ENCODE results near the gene ZPBP2. TPM values are rescaled to one million over a fixed set of nuclear protein-coding genes. Genes with fewer than 3 reads are reported as not detected.

The ZPBP2 gene
- total RNA-seq, 2 donors from 2014 or later: not detected

GRCh38 chr17:39921323-39921722 is 53.3 kb downstream of the ZPBP2 start:
- peak in 1 of 2 donors; percentile 63 for DNase-seq (ENCODE audit: low spot score in 2 of 2)
- Mint-ChIP-seq H3K36me3 (peaks cover 19 to 38% of the 10 kb centered on the region in 2 donors), H3K9me3 (no peaks in the 10 kb centered on the region), H3K27ac (peak overlapping the region; percentile 95 to 96)
- ATAC-seq: peak; percentile 63 to 77

- H3K9me3 Mint-ChIP-seq: no peaks in the 10 kb centered on the region
Observed at GRCh38 chr17:39922006-39922405, 54.0 kb downstream of the ZPBP2 start.

GRCh38 chr17:39923230-39923629 is 55.2 kb downstream of the ZPBP2 start:
- no peak for DNase-seq (ENCODE audit: low spot score in 2 of 2)
- no peak for ATAC-seq
- H3K9me3 Mint-ChIP-seq: no peaks in the 10 kb centered on the region
- peak overlapping the region; percentile 44 to 96 for H3K27ac Mint-ChIP-seq
- H3K36me3 Mint-ChIP-seq: peaks cover 24 to 28% of the 10 kb centered on the region in 2 donors

More at GRCh38 chr17:39922006-39922405, 54.0 kb downstream of the ZPBP2 start:
- peak overlapping the region; percentile 95 to 96 for H3K27ac Mint-ChIP-seq
- DNase-seq (ENCODE audit: low spot score in 2 of 2) (no peak), ATAC-seq (no peak)
- H3K36me3 Mint-ChIP-seq: peaks cover 19 to 32% of the 10 kb centered on the region in 2 donors

- no peak for ATAC-seq
- no peaks in the 10 kb centered on the region for H3K9me3 Mint-ChIP-seq
- no peak for DNase-seq (ENCODE audit: low spot score in 2 of 2)
- peak overlapping the region; percentile 82 to 96 for H3K27ac Mint-ChIP-seq
- peaks cover 23 to 28% of the 10 kb centered on the region in 2 donors for H3K36me3 Mint-ChIP-seq
Observed at GRCh38 chr17:39923836-39924690, 56.1 kb downstream of the ZPBP2 start.

GRCh38 chr17:39924691-39925055 is 56.7 kb downstream of the ZPBP2 start:
- peaks cover 18 to 28% of the 10 kb centered on the region in 2 donors for H3K36me3 Mint-ChIP-seq
- ATAC-seq (no peak), DNase-seq (ENCODE audit: low spot score in 2 of 2) (no peak)

GRCh38 chr17:39925282-39926134 is 57.5 kb downstream of the ZPBP2 start:
- Mint-ChIP-seq H3K36me3 (peaks cover 18 to 22% of the 10 kb centered on the region in 2 donors), H3K9me3 (no peaks in the 10 kb centered on the region), H3K27ac (peak overlapping the region; percentile 94 to 96)
- ATAC-seq (no peak), DNase-seq (ENCODE audit: low spot score in 2 of 2) (no peak)

More at GRCh38 chr17:39924691-39925055, 56.7 kb downstream of the ZPBP2 start:
- no peaks in the 10 kb centered on the region for H3K9me3 Mint-ChIP-seq
- peak overlapping the region; percentile 82 to 96 for H3K27ac Mint-ChIP-seq

- no peak for DNase-seq (ENCODE audit: low spot score in 2 of 2)
- ATAC-seq: no peak
- H3K27ac Mint-ChIP-seq: peak overlapping the region; percentile 94 to 96
- no peaks in the 10 kb centered on the region for H3K9me3 Mint-ChIP-seq
- peaks cover 18 to 22% of the 10 kb centered on the region in 2 donors for H3K36me3 Mint-ChIP-seq
Observed at GRCh38 chr17:39926135-39926587, 58.2 kb downstream of the ZPBP2 start.

- DNase-seq (ENCODE audit: low spot score in 2 of 2): peak; percentile 57 to 67
- H3K9me3 Mint-ChIP-seq: no peaks in the 10 kb centered on the region
- ATAC-seq: peak; percentile 47 to 65
- H3K36me3 Mint-ChIP-seq: peaks cover 17 to 22% of the 10 kb centered on the region in 2 donors
- H3K27ac Mint-ChIP-seq: peak overlapping the region; percentile 94 to 96
Observed at GRCh38 chr17:39926588-39927100, 58.6 kb downstream of the ZPBP2 start.

Other genes with a start within 250 kb of the ZPBP2 start
- under 1 TPM in 1 of 2 donors, not detected in 1; 0.16 TPM for gene PPP1R1B, start 241.2 kb upstream of the ZPBP2 start, total RNA-seq
- 10 to 100 TPM; 62.7 to 80.6 TPM for gene STARD3, start 231.1 kb upstream of the ZPBP2 start, total RNA-seq
- gene TCAP, start 202.9 kb upstream of the ZPBP2 start, total RNA-seq: 1 to 10 TPM; 2.3 to 3.0 TPM
- gene PNMT, start 199.7 kb upstream of the ZPBP2 start, total RNA-seq: under 1 TPM in 1 of 2 donors, not detected in 1; 0.64 TPM
- 10 to 100 TPM in 1 of 2 donors, 1 to 10 TPM in 1; 7.9 to 16.0 TPM for gene PGAP3, start 180.1 kb upstream of the ZPBP2 start, total RNA-seq
- 1 to 10 TPM; 3.2 to 7.8 TPM for gene ERBB2, start 168.1 kb upstream of the ZPBP2 start, total RNA-seq
- gene MIEN1, start 137.7 kb upstream of the ZPBP2 start, total RNA-seq: 10 to 100 TPM; 32.2 to 41.1 TPM
- 1 to 10 TPM; 3.1 to 3.9 TPM for gene GRB7, start 130.3 kb upstream of the ZPBP2 start, total RNA-seq
- gene IKZF3, start 3.9 kb upstream of the ZPBP2 start, total RNA-seq: 10 to 100 TPM; 37.6 to 60.8 TPM
- gene GSDMB, start 50.4 kb downstream of the ZPBP2 start, total RNA-seq: 10 to 100 TPM; 33.2 to 49.8 TPM
- 10 to 100 TPM; 52.6 to 76.6 TPM for gene ORMDL3, start 59.4 kb downstream of the ZPBP2 start, total RNA-seq
- not detected for gene LRRC3C, start 59.5 kb downstream of the ZPBP2 start, total RNA-seq
- gene GSDMA, start 94.8 kb downstream of the ZPBP2 start, total RNA-seq: 1 to 10 TPM in 1 of 2 donors, under 1 TPM in 1; 0.50 to 1.1 TPM
- 100 to 1,000 TPM in 1 of 2 donors, 10 to 100 TPM in 1; 89.7 to 136 TPM for gene PSMD3, start 112.6 kb downstream of the ZPBP2 start, total RNA-seq
- not detected for gene CSF3, start 147.2 kb downstream of the ZPBP2 start, total RNA-seq
- 100 to 1,000 TPM; 106 to 133 TPM for gene MED24, start 186.2 kb downstream of the ZPBP2 start, total RNA-seq
- gene THRA, start 194.8 kb downstream of the ZPBP2 start, total RNA-seq: 10 to 100 TPM; 14.5 to 19.3 TPM
- gene NR1D1, start 232.4 kb downstream of the ZPBP2 start, total RNA-seq: 10 to 100 TPM in 1 of 2 donors, 1 to 10 TPM in 1; 4.8 to 26.7 TPM

Data from activated naive CD4-positive, alpha-beta T cell treated with anti-CD3 and anti-CD28 coated beads, Interleukin-2, amount 50 U/mL, for 72 hours (primary cell).